H7 (cell line): ENCODE measurements around the gene ERFL. TPM values are rescaled to one million over a fixed set of nuclear protein-coding genes. Genes with fewer than 3 reads are reported as not detected.

Source experiments
- DNase-seq: peaks from one replicate; pipeline ENCODE4 v3.0.0; 2012
- H3K27me3 ChIP-seq: 2 replicates; pipeline ENCODE4 v1.6.0; 2011; ENCODE audit warnings: mild to moderate bottlenecking, low read length; ENCODE audit not compliant: control insufficient read depth, insufficient read depth
- H3K36me3 ChIP-seq: replicated peaks from 2 replicates; pipeline ENCODE4 v1.5.1; 2011; ENCODE audit warnings: low read length; ENCODE audit not compliant: control insufficient read depth, insufficient read depth
- H3K4me3 ChIP-seq: 2 replicates; pipeline ENCODE4 v1.5.1; 2011; ENCODE audit warnings: low read depth, mild to moderate bottlenecking, control low read depth, low read length, moderate library complexity; ENCODE audit not compliant: insufficient read depth
- total RNA-seq: library from RNA; depleted of rRNA; stranded (reverse); fragments of >200 nt; shearing (Covaris generic); gene quantifications from 2 replicates; pipeline ENCODE4 v1.2.3, GENCODE V29; 2014

ERFL gene
- total RNA-seq, 1 experiment from 2014 or later, result not detected

GRCh38 chr19:41936416-41936850, 8.2 kb upstream of the ERFL start:
- no peak for DNase-seq
- peaks cover 74% of the 10 kb centered on the region for H3K27me3 ChIP-seq
- H3K4me3 ChIP-seq, result no peak overlapping the region
- H3K36me3 ChIP-seq, result no peaks in the 10 kb centered on the region

GRCh38 chr19:41935760-41936415, 7.6 kb upstream of the ERFL start:
- Histone ChIP-seq H3K4me3 (no peak overlapping the region), H3K27me3 (peaks cover 74% of the 10 kb centered on the region), H3K36me3 (no peaks in the 10 kb centered on the region)
- DNase-seq, result peak; percentile 67

GRCh38 chr19:41934849-41935374, 6.7 kb upstream of the ERFL start:
- Histone ChIP-seq H3K27me3 (peaks cover 76% of the 10 kb centered on the region), H3K36me3 (no peaks in the 10 kb centered on the region), H3K4me3 (no peak overlapping the region)
- DNase-seq, result peak; percentile 96

GRCh38 chr19:41933693-41934426, 5.6 kb upstream of the ERFL start:
- Histone ChIP-seq H3K36me3 (no peaks in the 10 kb centered on the region), H3K4me3 (no peak overlapping the region), H3K27me3 (peaks cover 82% of the 10 kb centered on the region)
- DNase-seq, result no peak

GRCh38 chr19:41932720-41933332, 4.6 kb upstream of the ERFL start:
- peak; percentile 64 for DNase-seq
- no peak overlapping the region for H3K4me3 ChIP-seq
- peaks cover 93% of the 10 kb centered on the region for H3K27me3 ChIP-seq
- no peaks in the 10 kb centered on the region for H3K36me3 ChIP-seq

- Histone ChIP-seq H3K27me3 (peaks cover 93% of the 10 kb centered on the region), H3K36me3 (no peaks in the 10 kb centered on the region), H3K4me3 (no peak overlapping the region)
- peak; percentile 73 for DNase-seq
These were observed 4.0 kb upstream of the ERFL start for GRCh38 chr19:41932259-41932719.

GRCh38 chr19:41930926-41931592, 2.8 kb upstream of the ERFL start:
- peaks cover 94% of the 10 kb centered on the region for H3K27me3 ChIP-seq
- no peak overlapping the region for H3K4me3 ChIP-seq
- H3K36me3 ChIP-seq, result no peaks in the 10 kb centered on the region
- peak; percentile 88 for DNase-seq

- peak; percentile 43 for DNase-seq
- Histone ChIP-seq H3K36me3 (no peaks in the 10 kb centered on the region), H3K27me3 (peaks cover 97% of the 10 kb centered on the region), H3K4me3 (no peak overlapping the region)
These were observed 2.1 kb upstream of the ERFL start for GRCh38 chr19:41930322-41930722.

- DNase-seq, result peak; percentile 76
- Histone ChIP-seq H3K27me3 (peaks cover 98% of the 10 kb centered on the region), H3K4me3 (no peak overlapping the region), H3K36me3 (no peaks in the 10 kb centered on the region)
These were observed 1.4 kb upstream of the ERFL start for GRCh38 chr19:41929536-41930071.

- DNase-seq, result peak; percentile 74
- Histone ChIP-seq H3K27me3 (peaks cover 100% of the 10 kb centered on the region), H3K36me3 (no peaks in the 10 kb centered on the region), H3K4me3 (peak overlapping the region; percentile 4; the same call in 1 of the 2 replicates)
These were observed 696 bp upstream of the ERFL start for GRCh38 chr19:41928754-41929535.

GRCh38 chr19:41927497-41928192, 604 bp downstream of the ERFL start:
- Histone ChIP-seq H3K36me3 (no peaks in the 10 kb centered on the region), H3K4me3 (peak overlapping the region; percentile 50), H3K27me3 (peaks cover 97% of the 10 kb centered on the region)
- peak; percentile 95 for DNase-seq

GRCh38 chr19:41926763-41927496, 1.3 kb downstream of the ERFL start:
- no peak overlapping the region for H3K4me3 ChIP-seq
- peaks cover 97% of the 10 kb centered on the region for H3K27me3 ChIP-seq
- no peaks in the 10 kb centered on the region for H3K36me3 ChIP-seq
- no peak for DNase-seq
